Hepatocyte (in vitro differentiated cells): ENCODE data around the gene SNCA. TPM values are rescaled to one million over a fixed set of nuclear protein-coding genes. Genes with fewer than 3 reads are reported as not detected.

Source experiments
- DNase-seq: peaks from one replicate; pipeline ENCODE4 v3.0.0-alpha.2; 2016; ENCODE audit warnings: low spot score
- H2AFZ ChIP-seq: fragments of 200-600 bp; sonication (generic); 2 replicates; pipeline ENCODE4 v1.6.0; 2016; ENCODE audit warnings: antibody characterized with exemption, mild to moderate bottlenecking
- H3K27ac ChIP-seq: fragments of 200-600 bp; sonication (generic); 2 replicates; pipeline ENCODE4 v1.5.1; 2016; ENCODE audit warnings: mild to moderate bottlenecking
- H3K27me3 ChIP-seq: fragments of 200-600 bp; sonication (generic); 2 replicates; pipeline ENCODE4 v1.6.1; 2016
- H3K36me3 ChIP-seq: fragments of 200-600 bp; sonication (generic); replicated peaks from 2 replicates; pipeline ENCODE4 v1.5.1; 2016; ENCODE audit warnings: low read depth; ENCODE audit not compliant: insufficient read depth
- H3K4me1 ChIP-seq: fragments of 200-600 bp; sonication (generic); 2 replicates; pipeline ENCODE4 v1.5.1; 2016; ENCODE audit warnings: mild to moderate bottlenecking, moderate library complexity; ENCODE audit not compliant: insufficient read depth
- H3K4me2 ChIP-seq: fragments of 200-600 bp; sonication (generic); 2 replicates; pipeline ENCODE4 v1.6.0; 2016
- H3K4me3 ChIP-seq: fragments of 200-600 bp; sonication (generic); 2 replicates; pipeline ENCODE4 v1.5.1; 2016; ENCODE audit warnings: mild to moderate bottlenecking
- H3K79me2 ChIP-seq: fragments of 200-600 bp; sonication (generic); 2 replicates; pipeline ENCODE4 v1.6.0; 2017; ENCODE audit warnings: mild to moderate bottlenecking
- H3K9me2 ChIP-seq: fragments of 200-600 bp; sonication (generic); replicated peaks from 2 replicates; pipeline ENCODE4 v1.6.0; 2017; ENCODE audit warnings: mild to moderate bottlenecking; ENCODE audit not compliant: insufficient read depth
- H3K9me3 ChIP-seq: fragments of 200-600 bp; sonication (generic); 2 replicates; pipeline ENCODE4 v1.5.1; 2016; ENCODE audit warnings: low read depth, mild to moderate bottlenecking
- H4K20me1 ChIP-seq: fragments of 200-600 bp; sonication (generic); 2 replicates; pipeline ENCODE4 v1.6.0; 2016; ENCODE audit warnings: mild to moderate bottlenecking; ENCODE audit not compliant: insufficient read depth, poor library complexity, severe bottlenecking
- EZH2 ChIP-seq: fragments of 200-600 bp; sonication (generic); IDR thresholded peaks from 2 replicates; pipeline ENCODE4 v1.6.1; 2016; ENCODE audit warnings: antibody characterized with exemption, mild to moderate bottlenecking, borderline replicate concordance
- EZH2phosphoT487 ChIP-seq: fragments of 200-600 bp; sonication (generic); IDR thresholded peaks from one replicate; pipeline ENCODE4 v1.6.1; 2018; ENCODE audit warnings: antibody characterized with exemption, mild to moderate bottlenecking, low read depth, moderate library complexity; ENCODE audit not compliant: unreplicated experiment, severe bottlenecking
- WGBS: methylation state at CpG from one replicate; pipeline ENCODE4 v1.1.6; 2016; ENCODE audit warnings: low lambda C conversion rate; ENCODE audit errors: missing lambda C conversion rate; 5-methylcytosine and 5-hydroxymethylcytosine counted together
- polyA plus RNA-seq: library from polyadenylated mRNA; unstranded; fragments of >200 nt; fragmentation: Nextera tagmentation; extraction: Ambion mirVana; gene quantifications from 2 replicates; pipeline ENCODE4 v1.2.1, GENCODE V29; 2016
- total RNA-seq: library from RNA; depleted of rRNA; stranded (reverse); fragments of >200 nt; gene quantifications from 2 replicates; pipeline ENCODE4 v1.2.3, GENCODE V29; 2014
- TF ChIP-seq, protein P1 (sequence below): fragments of 200-600 bp; sonication (generic); IDR thresholded peaks from 2 replicates; pipeline ENCODE4 v1.5.1; 2016; ENCODE audit warnings: antibody characterized with exemption, mild to moderate bottlenecking; ENCODE audit not compliant: poor library complexity

SNCA gene
- total and polyA plus RNA-seq, 2 experiments from 2014 or later = 8.9 to 14.0 TPM

DNA sequence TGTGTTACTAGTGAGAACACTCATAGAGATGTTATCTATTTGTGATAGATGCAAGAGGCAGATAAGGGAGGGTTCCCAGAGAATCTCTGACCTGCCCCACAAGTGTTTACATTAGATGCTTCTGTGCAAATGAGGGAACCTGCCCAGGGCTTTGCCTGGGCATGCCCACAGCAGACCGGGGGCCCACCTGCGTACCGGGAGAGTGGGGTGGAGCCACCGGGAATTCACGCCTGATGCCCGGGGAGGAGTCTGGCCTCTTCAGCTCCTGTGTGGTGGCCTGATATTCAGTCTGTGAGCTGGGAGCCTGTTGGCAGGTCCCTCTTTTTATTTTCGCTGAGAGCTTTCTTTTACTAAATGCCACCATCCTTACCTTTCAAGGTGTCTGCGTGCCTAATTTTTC, 155.7 kb downstream of the SNCA start:
- Histone ChIP-seq H3K36me3 (no peaks in the 10 kb centered on the region), H3K4me1 (no peaks in the 10 kb centered on the region), H4K20me1 (no peaks in the 10 kb centered on the region), H3K9me3 (no peaks in the 10 kb centered on the region), H3K9me2 (no peaks in the 10 kb centered on the region), H3K4me2 (peak overlapping the region; percentile 44), H3K4me3 (no peak overlapping the region), H2AFZ (no peak overlapping the region), H3K27ac (peak overlapping the region; percentile 51), H3K79me2 (peaks cover 9% of the 10 kb centered on the region), H3K27me3 (no peaks in the 10 kb centered on the region)
- DNase-seq = peak; percentile 66
- 65% methylated on average over 8 of the region's 8 CpGs for WGBS
- TF ChIP-seq, protein P1, sequence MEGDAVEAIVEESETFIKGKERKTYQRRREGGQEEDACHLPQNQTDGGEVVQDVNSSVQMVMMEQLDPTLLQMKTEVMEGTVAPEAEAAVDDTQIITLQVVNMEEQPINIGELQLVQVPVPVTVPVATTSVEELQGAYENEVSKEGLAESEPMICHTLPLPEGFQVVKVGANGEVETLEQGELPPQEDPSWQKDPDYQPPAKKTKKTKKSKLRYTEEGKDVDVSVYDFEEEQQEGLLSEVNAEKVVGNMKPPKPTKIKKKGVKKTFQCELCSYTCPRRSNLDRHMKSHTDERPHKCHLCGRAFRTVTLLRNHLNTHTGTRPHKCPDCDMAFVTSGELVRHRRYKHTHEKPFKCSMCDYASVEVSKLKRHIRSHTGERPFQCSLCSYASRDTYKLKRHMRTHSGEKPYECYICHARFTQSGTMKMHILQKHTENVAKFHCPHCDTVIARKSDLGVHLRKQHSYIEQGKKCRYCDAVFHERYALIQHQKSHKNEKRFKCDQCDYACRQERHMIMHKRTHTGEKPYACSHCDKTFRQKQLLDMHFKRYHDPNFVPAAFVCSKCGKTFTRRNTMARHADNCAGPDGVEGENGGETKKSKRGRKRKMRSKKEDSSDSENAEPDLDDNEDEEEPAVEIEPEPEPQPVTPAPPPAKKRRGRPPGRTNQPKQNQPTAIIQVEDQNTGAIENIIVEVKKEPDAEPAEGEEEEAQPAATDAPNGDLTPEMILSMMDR = no peak
- TF ChIP-seq EZH2 (no peak), EZH2phosphoT487 (no peak)

DNA sequence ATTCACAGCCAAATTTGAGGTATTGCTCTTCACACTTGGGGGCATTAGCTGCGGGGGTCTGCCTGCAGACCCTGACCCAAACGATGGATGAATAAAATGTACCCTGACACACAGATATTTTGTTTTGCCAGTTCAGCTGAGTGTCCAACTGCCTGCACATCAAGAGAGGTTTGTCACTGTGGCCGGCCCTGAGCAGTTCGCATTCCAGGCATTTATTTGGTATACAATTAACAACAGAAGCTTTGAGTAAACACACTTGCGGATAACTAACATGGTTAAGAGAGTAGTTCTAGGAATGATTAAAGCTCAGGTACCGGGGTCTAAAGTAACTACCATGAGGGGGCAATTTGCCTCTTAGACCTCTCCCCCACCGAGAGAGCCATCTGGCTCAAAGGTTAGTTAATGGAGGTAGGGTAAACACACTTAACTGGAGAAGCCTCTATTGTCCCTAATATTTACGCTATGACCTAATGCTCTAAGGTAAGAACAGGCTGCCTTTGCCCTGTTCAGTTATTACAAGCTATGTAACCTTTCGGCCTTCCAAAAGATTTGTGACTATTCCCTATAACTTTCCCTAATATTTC, 162.0 kb downstream of the SNCA start:
- Histone ChIP-seq H4K20me1 (no peaks in the 10 kb centered on the region), H2AFZ (no peak overlapping the region), H3K9me2 (no peaks in the 10 kb centered on the region), H3K4me2 (peak overlapping the region; percentile 53), H3K27me3 (no peaks in the 10 kb centered on the region), H3K79me2 (no peaks in the 10 kb centered on the region), H3K36me3 (no peaks in the 10 kb centered on the region), H3K4me3 (no peak overlapping the region), H3K9me3 (no peaks in the 10 kb centered on the region), H3K27ac (peak overlapping the region; percentile 46), H3K4me1 (peaks cover 4% of the 10 kb centered on the region)
- TF ChIP-seq EZH2 (no peak), EZH2phosphoT487 (no peak)
- TF ChIP-seq, protein P1 = no peak
- peak; percentile 7 for DNase-seq
- WGBS = 48% methylated on average over 9 of the region's 9 CpGs

Other genes with a start within 250 kb of the SNCA start
- 0.60 and 1.4 TPM in 2 replicates for gene MMRN1, start 57.7 kb upstream of the SNCA start, total RNA-seq
- gene MMRN1, start 57.7 kb upstream of the SNCA start, polyA plus RNA-seq = 1.1 TPM in 1 of 2 replicates, not detected in the other